Effector CD4-positive, alpha-beta T cell (primary cell): ENCODE measurements around the gene TRAPPC2.
"Not testable (repeated sequence)": the region's sequence is repeated elsewhere in the genome, so short reads cannot be mapped to it uniquely, and the experiment has no call there.

ENCODE experiments used
- DNase-seq: peaks from one replicate; pipeline ENCODE4 v3.0.0-alpha.2; 2020

The TRAPPC2 gene

GRCh38 chrX:13697455-13697854 lies 37.0 kb downstream of the TRAPPC2 start:
- DNase-seq: no peak

GRCh38 chrX:13695601-13696115 lies 38.8 kb downstream of the TRAPPC2 start:
- DNase-seq: no peak

GRCh38 chrX:13694983-13695382 lies 39.4 kb downstream of the TRAPPC2 start:
- DNase-seq: no peak

GRCh38 chrX:13694359-13694758 lies 40.1 kb downstream of the TRAPPC2 start:
- DNase-seq: no peak

GRCh38 chrX:13693341-13693961 lies 41.0 kb downstream of the TRAPPC2 start:
- no peak for DNase-seq

GRCh38 chrX:13692771-13693231 lies 41.6 kb downstream of the TRAPPC2 start:
- no peak for DNase-seq

- no peak for DNase-seq
Measured at GRCh38 chrX:13691841-13692371, 42.5 kb downstream of the TRAPPC2 start.

GRCh38 chrX:13690836-13691235 lies 43.6 kb downstream of the TRAPPC2 start:
- no peak for DNase-seq

GRCh38 chrX:13689741-13690211 lies 44.6 kb downstream of the TRAPPC2 start:
- DNase-seq: no peak

GRCh38 chrX:13688958-13689740 lies 45.3 kb downstream of the TRAPPC2 start, which contains the start of gene RAB9A:
RAB9A (plus strand) TSS chrX:13689128; CDS start chrX:13708747, 19,619 bp downstream.
- peak; percentile 72 for DNase-seq

GRCh38 chrX:13688384-13688957 lies 45.9 kb downstream of the TRAPPC2 start:
- no peak for DNase-seq

GRCh38 chrX:13687203-13687602 lies 47.2 kb downstream of the TRAPPC2 start:
- DNase-seq: no peak

GRCh38 chrX:13685126-13685763 lies 49.2 kb downstream of the TRAPPC2 start:
- no peak for DNase-seq

GRCh38 chrX:13684361-13684760 lies 50.1 kb downstream of the TRAPPC2 start:
- DNase-seq: no peak

GRCh38 chrX:13681595-13681994 lies 52.8 kb downstream of the TRAPPC2 start:
- no peak for DNase-seq

- DNase-seq: not testable (repeated sequence)
Measured at GRCh38 chrX:13679700-13680099, 54.7 kb downstream of the TRAPPC2 start.

- no peak for DNase-seq
Measured at GRCh38 chrX:13676885-13677284, 57.5 kb downstream of the TRAPPC2 start.

GRCh38 chrX:13673016-13673415 lies 61.4 kb downstream of the TRAPPC2 start:
- DNase-seq: no peak

GRCh38 chrX:13670197-13670596 lies 64.2 kb downstream of the TRAPPC2 start:
- DNase-seq: no peak

GRCh38 chrX:13669755-13670154 lies 64.7 kb downstream of the TRAPPC2 start:
- DNase-seq: not testable (repeated sequence)

GRCh38 chrX:13669246-13669737 lies 65.1 kb downstream of the TRAPPC2 start:
- DNase-seq: peak; percentile 14

- no peak for DNase-seq
Measured at GRCh38 chrX:13667919-13668318, 66.5 kb downstream of the TRAPPC2 start.
